Measurements from ENCODE around the gene STXBP5. TPM values are rescaled to one million over a fixed set of nuclear protein-coding genes. Genes with fewer than 3 reads are reported as not detected.

STXBP5 gene
- total and polyA plus RNA-seq, 2 of the 4 experiments (the other 2 are of a cell fraction): 13.2 to 46.4 TPM

DNA sequence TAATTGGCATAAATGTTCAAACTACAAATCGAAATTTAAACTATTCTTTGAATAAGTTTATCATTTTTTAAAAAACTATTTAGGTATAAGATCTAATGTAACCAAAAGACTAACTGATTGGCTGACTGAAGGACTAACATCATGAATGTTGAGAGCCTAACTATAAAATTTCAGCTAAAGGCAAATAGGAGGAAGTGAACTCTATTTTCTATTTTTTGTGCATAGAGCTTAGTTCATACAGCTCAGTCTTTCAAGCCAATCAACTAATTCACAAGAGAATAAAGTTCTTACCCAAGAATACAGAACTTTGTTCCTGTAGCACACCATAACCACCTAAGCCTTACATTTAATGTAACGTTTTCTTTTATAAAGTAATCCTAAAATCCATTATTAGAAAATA, 46.3 kb upstream of the STXBP5 start:
- Histone ChIP-seq H4K20me1 (ENCODE audit: insufficient read depth, low read length) (no peaks in the 10 kb centered on the region), H2BK5ac (ENCODE audit: low read depth, low read length, poor library complexity, severe bottlenecking) (no peak overlapping the region), H3K36me3 (ENCODE audit: control insufficient read depth, insufficient read depth, low read length) (no peaks in the 10 kb centered on the region), H2BK120ac (ENCODE audit: low read depth, low read length) (no peak overlapping the region), H2AK9ac (replicated peaks; ENCODE audit: low read depth, low read length, poor library complexity) (no peak overlapping the region), H3K9me3 (ENCODE audit: control insufficient read depth, insufficient read depth, low read length) (no peaks in the 10 kb centered on the region), H3K27ac (ENCODE audit: insufficient read depth, low read length) (no peak overlapping the region), H4K5ac (ENCODE audit: low read depth, low read length) (no peak overlapping the region), H3K56ac (ENCODE audit: extremely low read depth, insufficient read depth, low read length) (no peak overlapping the region), H3K79me1 (ENCODE audit: low read depth in 1 of 2, low read length in 2 of 2) (peaks cover 0 to 2% of the 10 kb centered on the region in 2 experiments; a peak in 1 of 4 replicates), H3K4me2 (ENCODE audit: low read depth, low read length) (no peak overlapping the region), H4K8ac (ENCODE audit: low read depth in 2 of 2, low read length in 2 of 2) (no peak overlapping the region), H3K9me1 (ENCODE audit: insufficient read depth, low read length) (0 out of 2 replicates have a peak, but pooled peaks cover 7% of the 10 kb centered on the region), H3K18ac (ENCODE audit: low read depth, low read length) (no peak overlapping the region), H4K91ac (ENCODE audit: insufficient read depth, low read depth, low read length) (no peak overlapping the region), H3K23ac (ENCODE audit: low read depth, low read length) (no peak overlapping the region), H3K27me3 (ENCODE audit: control insufficient read depth, insufficient read depth, low read length) (no peaks in the 10 kb centered on the region), H3K9ac (ENCODE audit: low read depth, low read length) (no peak overlapping the region), H3K4me1 (ENCODE audit: control insufficient read depth, insufficient read depth, low read length) (peaks cover 5% of the 10 kb centered on the region), H2BK15ac (ENCODE audit: low read depth, low read length) (no peak overlapping the region), H2AFZ (replicated peaks; ENCODE audit: low read length, poor library complexity) (no peak overlapping the region), H3K14ac (replicated peaks; ENCODE audit: low read depth, low read length) (no peak overlapping the region), H2AK5ac (ENCODE audit: low read depth, low read length) (no peak overlapping the region), H3K4me3 (ENCODE audit: insufficient read depth, low read depth, low read length) (no peak overlapping the region), H2BK20ac (ENCODE audit: low read depth, low read length) (no peak overlapping the region), H3K4ac (ENCODE audit: low read depth, low read length) (no peak overlapping the region)
- in situ Hi-C loops (cut with MboI; ENCODE audit: low sequenced_read_pairs) (no loop called here), intact Hi-C loops (cut with micrococcal nuclease) (no loop called here), dilution Hi-C loops (cut with HindIII; ENCODE audit: low sequenced_read_pairs, unreplicated experiment) (no loop called here)
- TF ChIP-seq RFX5 (IDR thresholded peaks at IDR 0.05; ENCODE audit: low read depth, low read length) (no peak), NFE2L2 (IDR thresholded peaks at IDR 0.05; ENCODE audit: low read depth, low read length) (no peak), BHLHE40 (IDR thresholded peaks at IDR 0.05; ENCODE audit: low read depth, low read length) (no peak), RCOR1 (IDR thresholded peaks at IDR 0.05; ENCODE audit: insufficient replicate concordance, low read length) (no peak), MAFK (IDR thresholded peaks at IDR 0.05; ENCODE audit: low read depth, low read length) (no peak), CHD1 (IDR thresholded peaks at IDR 0.05; ENCODE audit: low read depth, low read length) (no peak), SMC3 (IDR thresholded peaks at IDR 0.05; ENCODE audit: low read depth, low read length) (no peak), MAZ (IDR thresholded peaks at IDR 0.05; ENCODE audit: borderline replicate concordance, low read depth, low read length) (no peak), MXI1 (IDR thresholded peaks at IDR 0.05; ENCODE audit: borderline replicate concordance, low read depth, low read length) (no peak), POLR2A (IDR thresholded peaks at IDR 0.05; ENCODE audit: low read depth, low read length) (no peak), CEBPB (IDR thresholded peaks at IDR 0.05; ENCODE audit: low read depth, low read length) (no peak), RAD21 (IDR thresholded peaks at IDR 0.05; ENCODE audit: low read length) (no peak)
- TF ChIP-seq, protein P1, sequence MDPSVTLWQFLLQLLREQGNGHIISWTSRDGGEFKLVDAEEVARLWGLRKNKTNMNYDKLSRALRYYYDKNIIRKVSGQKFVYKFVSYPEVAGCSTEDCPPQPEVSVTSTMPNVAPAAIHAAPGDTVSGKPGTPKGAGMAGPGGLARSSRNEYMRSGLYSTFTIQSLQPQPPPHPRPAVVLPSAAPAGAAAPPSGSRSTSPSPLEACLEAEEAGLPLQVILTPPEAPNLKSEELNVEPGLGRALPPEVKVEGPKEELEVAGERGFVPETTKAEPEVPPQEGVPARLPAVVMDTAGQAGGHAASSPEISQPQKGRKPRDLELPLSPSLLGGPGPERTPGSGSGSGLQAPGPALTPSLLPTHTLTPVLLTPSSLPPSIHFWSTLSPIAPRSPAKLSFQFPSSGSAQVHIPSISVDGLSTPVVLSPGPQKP (IDR thresholded peaks at IDR 0.05; ENCODE audit: borderline replicate concordance, low read depth, low read length): no peak
- TF ChIP-seq, protein P2, sequence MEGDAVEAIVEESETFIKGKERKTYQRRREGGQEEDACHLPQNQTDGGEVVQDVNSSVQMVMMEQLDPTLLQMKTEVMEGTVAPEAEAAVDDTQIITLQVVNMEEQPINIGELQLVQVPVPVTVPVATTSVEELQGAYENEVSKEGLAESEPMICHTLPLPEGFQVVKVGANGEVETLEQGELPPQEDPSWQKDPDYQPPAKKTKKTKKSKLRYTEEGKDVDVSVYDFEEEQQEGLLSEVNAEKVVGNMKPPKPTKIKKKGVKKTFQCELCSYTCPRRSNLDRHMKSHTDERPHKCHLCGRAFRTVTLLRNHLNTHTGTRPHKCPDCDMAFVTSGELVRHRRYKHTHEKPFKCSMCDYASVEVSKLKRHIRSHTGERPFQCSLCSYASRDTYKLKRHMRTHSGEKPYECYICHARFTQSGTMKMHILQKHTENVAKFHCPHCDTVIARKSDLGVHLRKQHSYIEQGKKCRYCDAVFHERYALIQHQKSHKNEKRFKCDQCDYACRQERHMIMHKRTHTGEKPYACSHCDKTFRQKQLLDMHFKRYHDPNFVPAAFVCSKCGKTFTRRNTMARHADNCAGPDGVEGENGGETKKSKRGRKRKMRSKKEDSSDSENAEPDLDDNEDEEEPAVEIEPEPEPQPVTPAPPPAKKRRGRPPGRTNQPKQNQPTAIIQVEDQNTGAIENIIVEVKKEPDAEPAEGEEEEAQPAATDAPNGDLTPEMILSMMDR (conservative IDR thresholded peaks at IDR 0.05; ENCODE audit: low read depth, low read length): no peak
- WGBS, 2 experiments (ENCODE audit: extremely low coverage in 2 of 2, insufficient read length in 1 of 2): no CpG with 5 or more reads among the region's 2 CpGs
- DNase-seq (no peak), ATAC-seq (ENCODE audit: low read depth) (no peak)
- BruUV-seq (replicated peaks): no TSS peak
- CTCF ChIA-PET: no interaction called here
- POLR2A ChIA-PET (ENCODE audit: unreplicated experiment): no interaction called here

All from IMR-90 (cell line).